GM19395 (cell line): Measurements from ENCODE around the gene CD58.
"Not testable (repeated sequence)": the region's sequence is repeated elsewhere in the genome, so short reads cannot be mapped to it uniquely, and the experiment has no call there.

Experiments used
- ATAC-seq: cut with Tn5 transposase; IDR thresholded peaks from one replicate; pipeline ENCODE4 v1.9.1; 2021; ENCODE audit warnings: mild to moderate bottlenecking, moderate library complexity; ENCODE audit not compliant: unreplicated experiment

CD58 gene

DNA sequence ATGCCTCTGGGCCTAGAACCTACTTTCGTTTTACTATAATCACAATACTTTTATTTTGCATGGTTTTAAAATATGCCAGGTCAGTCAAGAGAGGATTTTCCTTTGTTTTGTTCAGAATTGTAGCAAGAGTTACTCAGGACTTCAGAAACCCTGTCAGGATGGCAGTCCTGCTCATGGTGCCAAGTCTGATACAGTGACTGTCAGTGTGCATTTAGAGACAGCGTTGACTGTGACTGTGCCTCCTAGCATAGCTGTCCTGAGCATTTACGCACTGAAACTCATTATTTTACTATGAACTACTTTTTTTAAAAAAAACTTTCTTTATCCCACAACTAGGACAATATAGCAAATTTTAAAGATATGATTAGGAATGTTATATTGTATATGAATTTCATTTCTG is 23.2 kb upstream of the CD58 start:
- ATAC-seq = not testable (repeated sequence)

DNA sequence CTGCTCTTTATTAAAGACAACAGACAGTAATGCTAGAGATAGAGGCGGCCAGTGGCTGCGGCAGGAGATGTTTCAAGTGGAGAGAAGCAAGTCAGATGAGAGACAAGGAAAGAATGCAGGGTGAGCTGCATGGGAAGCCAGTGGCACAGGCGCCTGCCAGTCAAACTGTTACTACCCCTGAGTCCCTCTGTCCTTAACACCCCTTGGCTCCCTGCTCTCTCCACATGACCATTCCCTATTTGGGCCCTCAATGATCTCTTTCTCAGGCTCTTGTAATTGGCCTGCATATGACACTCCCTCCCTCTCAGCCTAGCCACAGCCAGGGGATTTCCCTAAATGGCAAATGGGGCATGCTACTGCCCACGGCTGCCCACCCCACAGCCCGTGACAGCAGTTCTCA is 22.6 kb upstream of the CD58 start:
- ATAC-seq = not testable (repeated sequence)

DNA sequence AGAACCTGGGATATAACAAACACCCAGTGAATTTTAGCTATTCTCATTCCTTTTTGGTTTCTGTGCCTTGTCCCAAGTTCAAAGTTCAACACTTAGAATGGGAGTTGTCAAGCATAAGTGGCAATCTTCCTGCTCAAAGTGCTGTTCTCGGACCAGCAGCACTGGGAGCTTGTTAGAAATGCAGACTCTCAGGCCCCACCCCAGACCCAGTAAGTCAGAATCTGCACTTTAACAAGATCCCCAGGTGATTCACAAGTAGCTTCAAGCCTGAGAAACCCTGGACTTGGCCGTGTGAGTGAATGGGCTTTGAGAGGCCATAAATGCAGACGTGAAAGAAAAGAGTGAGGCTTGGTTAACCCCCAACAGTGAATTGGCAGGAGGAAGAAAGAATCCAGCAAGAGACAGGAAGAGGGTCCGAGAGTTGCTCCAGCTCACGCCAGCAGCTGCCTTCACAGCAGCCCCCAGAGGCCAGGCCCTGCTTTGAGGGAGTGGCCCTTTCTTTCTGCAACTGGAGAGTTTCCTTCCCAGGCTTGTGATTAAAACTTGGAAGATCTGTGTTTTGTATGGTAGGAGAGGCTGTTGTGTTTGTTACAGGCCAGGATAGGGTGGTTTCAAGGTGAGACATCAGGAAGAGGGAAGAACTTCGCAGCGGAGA is 21.3 kb upstream of the CD58 start:
- not testable (repeated sequence) for ATAC-seq

DNA sequence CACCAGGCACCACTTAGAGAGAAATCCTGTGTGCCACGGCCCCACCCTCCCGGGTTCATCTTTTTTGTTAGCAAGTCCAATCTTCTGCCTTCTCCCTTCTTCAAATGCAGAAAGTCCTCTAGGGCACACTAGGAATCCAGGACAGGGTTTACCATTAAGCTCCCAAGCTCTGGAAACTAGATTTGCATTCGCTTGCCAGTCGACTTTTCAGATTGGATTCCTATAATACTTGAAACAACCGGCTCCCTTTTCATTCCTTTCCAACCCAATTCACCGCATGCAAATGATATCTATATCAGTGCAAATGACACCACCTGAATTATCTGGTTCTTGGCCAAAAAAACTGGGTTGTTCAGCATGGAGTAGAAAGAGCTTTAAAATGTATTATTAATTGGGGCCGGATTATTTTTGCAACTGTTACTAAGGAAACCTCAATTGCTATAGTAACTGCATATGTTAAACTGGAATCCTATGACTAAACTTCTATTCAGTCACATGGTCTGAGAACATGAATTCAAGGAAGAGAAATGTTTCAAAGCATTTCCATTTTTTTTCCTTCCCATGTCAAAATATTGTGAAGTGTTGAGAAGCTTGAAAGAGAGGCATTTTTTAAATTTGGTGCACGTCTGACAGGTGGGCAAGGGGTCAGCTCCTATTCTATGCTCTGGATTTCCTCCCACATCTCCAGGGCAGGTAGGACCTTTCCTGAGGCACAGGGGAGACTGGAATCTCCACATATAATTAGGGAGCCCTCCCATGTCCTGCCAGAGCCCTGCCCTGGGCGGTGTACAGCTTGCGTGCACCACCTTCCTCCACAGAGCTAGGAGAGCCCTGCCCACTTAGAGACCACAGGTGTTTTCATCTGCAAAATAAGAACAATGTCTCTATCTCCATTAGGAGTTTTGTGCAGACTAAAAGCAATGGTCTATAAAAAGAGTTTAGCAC is 20.5 kb upstream of the CD58 start:
- not testable (repeated sequence) for ATAC-seq

DNA sequence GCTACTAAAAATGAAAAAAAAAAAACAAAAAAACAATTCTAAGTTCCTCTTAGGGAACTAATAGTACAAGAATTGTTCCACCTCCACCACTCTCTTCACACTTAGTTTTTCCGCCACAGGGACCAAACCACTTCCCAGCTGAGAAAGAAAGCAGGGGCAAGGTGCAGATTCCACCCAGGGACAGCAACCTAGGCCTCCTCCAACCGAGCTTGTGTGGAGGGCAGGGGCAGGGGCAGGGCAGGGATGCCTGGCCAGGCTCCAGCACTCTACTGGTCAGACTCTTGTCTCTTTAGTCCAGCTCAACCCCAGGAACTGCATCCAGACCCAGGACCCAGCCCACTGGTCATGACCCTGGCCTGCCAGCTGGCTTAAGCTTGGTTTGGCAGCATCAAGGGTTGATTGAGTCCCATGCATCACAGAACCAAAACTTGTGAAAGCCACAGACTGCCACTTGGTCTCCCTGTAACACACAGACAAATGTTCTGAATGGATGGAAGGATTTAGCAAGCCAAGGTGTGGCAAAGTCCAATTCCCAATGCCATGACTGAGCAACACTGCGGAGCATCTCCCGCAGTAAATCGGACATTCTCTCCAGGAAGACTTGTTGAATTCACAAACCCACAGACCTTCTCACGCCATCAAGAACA is 19.7 kb upstream of the CD58 start:
- ATAC-seq = not testable (repeated sequence)

DNA sequence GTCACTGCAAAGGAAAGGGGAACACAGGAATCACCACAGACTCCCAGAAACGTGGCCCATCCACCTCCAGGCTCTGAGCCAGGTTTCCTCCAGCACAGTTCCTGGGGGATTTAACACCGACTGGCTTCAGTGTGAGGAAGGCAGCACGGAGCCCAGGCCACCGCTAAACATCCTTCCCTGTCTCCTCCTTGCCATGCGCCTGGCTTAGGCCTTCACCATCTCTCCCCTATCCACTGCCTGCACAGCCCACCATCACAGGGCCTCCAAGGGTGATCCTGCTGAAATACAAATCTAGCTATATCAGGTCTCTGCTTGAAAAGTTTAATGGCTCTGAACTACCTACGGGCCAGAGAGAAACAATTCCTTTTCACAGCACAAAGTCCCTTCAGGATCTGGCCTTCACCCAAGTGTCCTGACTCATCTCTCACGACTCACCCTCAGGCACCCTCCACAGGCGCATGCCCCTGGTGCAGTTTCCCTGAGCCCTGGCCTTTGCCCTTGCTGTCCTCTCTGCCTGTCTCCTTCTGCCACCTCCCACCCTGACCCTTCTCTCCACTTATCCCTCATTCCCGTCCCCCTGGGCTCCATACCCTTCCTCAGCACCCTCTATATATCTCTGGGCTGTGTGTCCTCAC is 18.4 kb upstream of the CD58 start:
- not testable (repeated sequence) for ATAC-seq

DNA sequence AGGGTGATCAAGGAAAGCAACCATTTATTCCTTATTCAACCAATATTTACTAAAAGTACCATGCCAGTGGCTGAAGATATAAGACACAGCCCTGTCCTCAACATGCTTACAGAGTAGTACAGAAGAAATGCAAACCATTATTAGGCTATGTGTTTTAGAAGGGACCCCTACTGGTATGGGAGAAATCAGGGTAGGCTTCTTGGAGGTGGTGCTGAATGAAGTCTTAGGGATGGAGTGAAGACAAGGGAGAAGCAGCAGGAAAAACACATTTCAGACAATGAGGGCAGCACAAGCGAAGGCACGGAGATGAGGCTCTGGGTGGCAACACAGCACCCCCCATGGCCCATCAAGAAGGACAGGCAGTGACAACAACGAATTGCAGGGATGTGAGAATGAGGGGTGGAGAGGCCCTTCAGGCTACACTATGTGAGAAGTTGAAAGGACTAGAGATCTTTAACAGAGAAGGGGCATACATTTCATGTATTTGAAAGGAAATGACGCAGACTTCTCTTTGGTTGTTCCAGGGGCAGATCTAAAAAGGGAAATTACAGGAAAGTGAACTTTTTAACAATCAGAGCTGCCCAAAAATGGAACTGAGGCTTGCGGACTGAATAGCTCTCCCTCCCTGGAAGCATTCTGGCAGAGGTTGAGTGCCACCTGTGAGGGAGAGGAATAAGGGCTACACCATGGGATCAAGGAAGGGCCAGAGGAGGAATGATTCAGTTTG is 16.8 kb upstream of the CD58 start:
- no peak for ATAC-seq

DNA sequence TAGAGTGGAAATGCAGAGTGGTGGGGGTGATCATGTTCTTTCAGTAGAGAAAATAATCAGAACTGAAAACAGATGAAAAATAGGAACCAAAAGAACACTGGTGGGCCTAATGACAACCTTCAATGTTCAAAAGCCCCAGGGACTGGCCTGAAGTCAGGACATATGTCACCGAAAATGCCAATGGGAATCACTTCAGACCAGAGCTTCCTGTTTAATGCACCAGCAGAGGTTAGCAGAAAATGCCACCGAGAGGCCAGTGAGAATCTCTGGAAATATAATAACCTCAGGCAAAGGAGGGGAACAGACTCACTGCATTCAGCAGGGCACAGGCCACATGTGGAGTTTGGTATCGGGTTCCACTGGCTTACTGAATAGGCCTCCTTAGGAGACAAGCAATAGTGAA is 15.9 kb upstream of the CD58 start:
- peak; percentile 74 for ATAC-seq

DNA sequence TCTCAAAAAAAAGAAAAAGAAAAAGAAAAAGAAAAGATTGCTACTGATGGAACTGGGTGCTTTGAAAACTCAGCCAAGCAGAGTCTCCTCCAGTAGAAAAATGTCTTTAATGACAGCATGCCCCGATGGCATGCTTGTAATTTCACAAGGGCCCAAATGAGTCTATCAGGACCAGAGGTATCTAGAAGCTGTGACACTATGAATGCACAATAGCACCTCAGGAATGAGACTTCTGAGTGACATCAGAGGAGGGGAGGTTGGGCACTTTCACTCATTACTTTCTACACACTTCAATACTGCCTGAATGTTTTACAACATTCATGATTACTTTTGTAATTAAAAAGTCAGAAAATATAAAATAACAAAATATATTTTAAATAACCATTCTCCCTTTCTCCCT is 15.1 kb upstream of the CD58 start:
- no peak for ATAC-seq

DNA sequence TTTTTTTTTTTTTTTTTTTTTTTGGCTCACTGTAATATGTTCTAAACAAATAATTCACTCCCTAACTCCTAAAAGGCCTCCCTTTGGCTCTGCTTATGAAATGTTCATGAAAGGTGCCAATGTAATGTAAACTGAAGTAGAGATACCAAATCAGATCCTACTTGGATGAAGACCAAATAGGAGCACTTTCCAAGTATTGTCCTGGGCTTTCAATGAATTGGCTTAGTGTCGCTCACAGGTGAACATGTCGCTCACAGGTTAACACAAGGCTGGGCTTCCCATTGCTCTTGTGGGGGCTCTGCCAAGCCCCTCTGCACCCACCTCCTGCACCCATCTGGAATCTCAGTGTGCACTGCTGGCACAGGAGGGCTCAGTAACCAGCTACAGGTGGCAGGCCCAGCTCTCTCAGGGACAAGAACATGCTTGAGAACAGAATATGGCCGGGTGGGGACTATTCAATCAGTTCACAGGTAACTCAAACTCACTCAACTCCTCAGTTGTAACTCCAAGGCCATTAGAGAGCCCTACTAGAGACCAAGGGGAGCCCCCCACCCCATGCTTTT is 10.6 kb upstream of the CD58 start:
- no peak for ATAC-seq

DNA sequence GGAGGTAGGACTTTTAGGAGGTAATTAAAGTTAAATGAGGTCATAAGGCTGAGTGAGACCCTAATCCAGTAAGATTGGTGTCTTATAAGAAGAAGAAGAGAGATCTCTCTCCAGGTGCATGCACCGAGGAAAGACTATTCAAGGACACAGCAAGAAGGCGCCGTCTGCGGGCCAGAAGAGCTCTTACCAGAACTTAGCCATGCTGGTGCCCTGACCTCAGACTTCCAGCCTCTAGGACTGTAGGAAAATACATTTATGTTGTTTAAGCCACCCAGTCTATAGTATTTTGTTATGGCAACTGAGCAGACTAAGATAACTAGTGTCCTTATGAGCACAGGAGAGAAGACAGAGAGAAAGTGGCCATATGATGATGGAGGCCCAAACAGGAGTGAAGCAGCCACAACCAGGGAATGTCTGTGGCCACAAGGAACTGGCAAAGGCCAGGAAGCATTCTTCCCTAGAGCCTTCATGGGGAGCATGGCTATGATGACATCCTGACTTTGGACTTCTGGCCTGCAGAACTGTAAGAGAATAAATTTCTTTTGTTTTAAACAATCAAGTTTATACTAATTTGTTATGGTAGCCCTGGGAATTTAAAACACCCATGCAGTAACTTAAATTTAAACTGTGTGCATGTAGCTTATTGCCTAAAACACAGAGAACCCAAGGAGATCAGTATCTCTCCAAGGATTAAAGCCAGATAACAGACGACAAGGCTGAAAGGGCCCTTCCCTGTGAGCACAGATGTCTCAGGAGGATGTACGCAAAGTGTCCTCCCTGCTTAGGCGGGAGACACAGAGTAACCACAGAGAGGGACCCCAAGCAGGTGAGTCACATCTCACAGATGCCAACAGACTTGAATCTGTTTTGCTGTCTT is 9.9 kb upstream of the CD58 start:
- no peak for ATAC-seq

DNA sequence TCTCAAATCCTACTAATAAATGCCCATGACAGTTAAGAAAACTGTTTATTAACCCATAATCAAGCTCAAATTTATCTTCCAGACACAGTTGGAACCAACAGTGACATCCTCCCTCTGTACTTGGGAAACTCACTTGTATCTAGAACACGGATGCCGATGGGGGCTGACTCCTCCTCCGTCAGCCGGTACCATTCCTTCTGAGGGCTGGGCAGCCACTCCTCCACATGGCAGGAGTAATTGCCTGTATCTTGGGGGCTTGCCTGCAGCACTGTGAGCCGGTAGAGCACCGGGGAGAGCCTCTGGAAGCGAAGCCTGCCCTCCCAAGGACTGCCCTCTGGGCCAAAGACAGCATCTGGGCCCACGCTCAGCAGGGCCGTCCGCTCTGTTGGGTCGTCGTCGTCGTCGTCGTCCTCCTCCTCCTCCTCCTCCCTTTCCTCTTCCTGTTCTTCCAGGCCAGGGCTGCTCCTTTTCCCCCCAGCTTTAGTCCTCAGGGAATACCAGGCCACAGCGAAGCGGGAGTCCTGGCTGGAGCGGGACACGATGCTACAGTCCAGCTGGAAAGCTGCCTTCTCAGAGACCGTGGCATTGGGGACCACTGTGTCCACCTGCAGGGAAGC is 8.5 kb upstream of the CD58 start:
- ATAC-seq = no peak

DNA sequence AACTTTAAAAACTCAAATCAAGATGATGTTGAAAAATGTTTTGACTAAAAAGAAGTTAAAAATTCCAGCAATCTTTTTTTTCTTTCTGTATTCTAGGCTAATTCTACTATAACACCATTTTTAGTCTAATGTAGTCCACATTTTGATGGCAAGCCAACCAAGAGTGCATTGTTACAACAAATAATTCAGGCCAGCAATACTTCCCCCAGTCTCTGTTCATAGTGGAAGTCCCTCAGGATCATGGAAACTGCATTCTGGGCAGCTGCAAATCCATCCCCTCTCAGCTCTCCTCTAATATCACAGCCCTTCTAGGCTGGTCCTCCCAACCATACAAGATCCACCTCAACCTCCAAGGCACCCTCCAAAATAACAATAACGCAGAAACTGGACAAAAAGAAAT is 7.8 kb upstream of the CD58 start:
- no peak for ATAC-seq

DNA sequence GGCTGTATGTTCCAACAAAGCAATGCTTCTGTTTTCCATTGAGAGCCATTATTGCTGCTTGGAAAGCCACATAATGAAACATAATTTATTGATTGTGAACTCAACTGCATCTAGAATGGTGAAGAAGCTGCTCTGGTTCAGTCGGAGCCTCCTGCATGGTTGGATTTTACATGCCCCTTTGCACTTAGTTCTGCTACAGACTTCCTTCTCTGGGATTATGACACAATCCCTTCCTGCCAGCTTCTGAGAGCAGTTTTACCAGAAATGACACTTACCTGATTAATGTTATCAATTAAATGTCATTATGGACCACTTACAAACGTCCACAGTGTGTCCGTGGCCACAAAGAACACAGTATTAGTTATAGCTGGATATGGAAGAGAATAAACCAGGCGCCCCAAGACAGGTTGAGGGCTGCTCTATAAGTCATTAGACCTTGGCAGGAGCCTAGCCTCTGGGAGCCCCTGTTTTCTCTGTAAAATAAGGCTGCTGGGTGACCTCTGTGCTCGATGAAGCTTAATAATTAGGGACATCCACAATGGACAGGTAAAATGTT is 7.0 kb upstream of the CD58 start:
- ATAC-seq = no peak

DNA sequence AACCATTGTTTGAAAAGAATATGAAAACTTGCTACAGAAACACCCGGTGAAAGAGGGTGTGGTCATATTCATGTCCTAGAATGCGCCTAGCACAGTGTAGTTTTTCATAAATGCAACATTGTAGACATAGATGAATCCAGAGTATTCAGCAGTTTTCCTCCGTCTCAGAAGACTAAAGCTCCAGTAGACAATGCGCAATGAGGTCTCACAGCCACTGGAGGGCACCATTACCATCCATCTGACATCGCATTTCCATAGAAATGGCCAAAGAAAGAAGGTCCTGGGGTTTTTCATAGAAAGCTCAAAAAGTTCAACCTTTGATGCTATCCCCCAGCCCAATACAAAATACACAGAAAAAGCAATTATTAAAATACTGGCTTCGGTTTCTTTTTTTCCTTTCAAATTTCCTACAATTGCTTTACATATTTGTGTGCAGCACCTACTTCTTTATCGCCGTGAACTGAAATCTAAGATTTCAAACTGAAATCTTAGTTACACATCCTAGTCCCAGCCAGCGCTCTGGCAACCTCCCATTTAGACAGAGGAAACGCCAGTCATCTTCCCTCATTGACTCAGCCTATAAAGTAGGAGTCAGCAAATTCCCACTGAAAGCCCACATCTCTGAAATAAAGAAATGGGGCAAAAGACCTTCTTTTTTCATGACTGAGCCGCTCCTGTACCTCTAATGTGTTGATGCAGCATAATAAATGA is 3.9 kb upstream of the CD58 start:
- no peak for ATAC-seq

DNA sequence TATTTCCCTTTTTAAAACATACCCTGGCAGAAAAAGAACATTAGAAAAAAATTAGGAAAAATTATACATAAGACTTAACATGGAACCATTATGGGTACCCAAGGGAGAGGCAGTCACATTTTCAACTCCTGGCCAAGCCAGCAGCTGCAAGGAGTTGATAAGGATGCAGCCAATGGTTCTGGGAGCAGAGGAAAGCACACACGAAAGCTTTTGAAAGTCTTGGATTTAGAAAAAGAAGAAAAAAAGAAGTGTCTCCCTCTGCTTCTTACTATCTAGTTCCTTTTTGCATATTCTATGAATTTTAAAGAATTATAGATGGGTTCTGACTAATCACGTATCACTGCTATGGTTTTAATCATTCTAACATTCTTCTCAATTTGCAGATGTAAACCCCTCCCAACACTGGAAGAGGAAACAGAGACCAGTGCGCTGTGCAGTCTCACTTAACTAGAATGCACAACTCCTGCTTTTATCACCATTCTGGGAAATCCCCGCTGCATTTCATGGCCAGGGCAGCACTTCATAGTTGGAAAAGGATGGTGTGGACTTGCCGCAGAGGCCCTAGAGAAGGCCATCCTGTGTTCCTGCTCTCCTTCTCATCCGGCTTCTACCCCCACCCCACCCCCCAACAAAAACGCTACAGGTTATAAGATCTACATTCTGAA is 2.7 kb upstream of the CD58 start:
- ATAC-seq = no peak

DNA sequence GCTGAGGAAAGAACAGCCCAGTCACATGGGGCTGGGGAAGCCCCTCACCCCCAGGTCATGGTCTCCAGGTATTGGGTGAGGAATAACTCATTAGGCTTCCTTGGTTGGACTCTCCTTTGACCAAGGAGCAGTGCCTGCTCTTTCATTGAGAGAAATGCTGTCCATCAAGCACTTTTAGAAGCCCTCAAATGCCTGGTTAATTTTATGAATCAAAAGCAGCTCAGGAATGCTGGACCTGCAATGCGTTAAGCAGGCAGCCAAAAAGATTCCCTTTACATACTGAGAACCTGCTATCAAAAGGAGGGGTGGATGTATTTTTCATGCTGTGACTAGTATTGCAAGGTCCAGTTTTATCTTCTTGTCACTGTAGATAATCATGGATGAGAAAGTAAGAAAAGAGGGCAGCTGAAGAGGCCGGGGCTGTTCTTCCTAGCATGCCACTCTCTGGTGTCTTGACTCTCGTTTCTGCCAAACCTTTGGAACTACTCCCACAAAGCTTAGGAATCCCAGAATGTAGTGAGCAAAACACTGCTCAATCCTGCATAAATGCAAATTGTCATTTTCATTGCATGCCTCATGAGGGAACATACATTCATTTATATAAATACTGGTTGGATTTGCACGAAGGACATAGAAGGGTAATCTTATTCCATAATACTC is 2.1 kb upstream of the CD58 start:
- no peak for ATAC-seq
